ENCODE measurements around the gene CCDC86.

DNA sequence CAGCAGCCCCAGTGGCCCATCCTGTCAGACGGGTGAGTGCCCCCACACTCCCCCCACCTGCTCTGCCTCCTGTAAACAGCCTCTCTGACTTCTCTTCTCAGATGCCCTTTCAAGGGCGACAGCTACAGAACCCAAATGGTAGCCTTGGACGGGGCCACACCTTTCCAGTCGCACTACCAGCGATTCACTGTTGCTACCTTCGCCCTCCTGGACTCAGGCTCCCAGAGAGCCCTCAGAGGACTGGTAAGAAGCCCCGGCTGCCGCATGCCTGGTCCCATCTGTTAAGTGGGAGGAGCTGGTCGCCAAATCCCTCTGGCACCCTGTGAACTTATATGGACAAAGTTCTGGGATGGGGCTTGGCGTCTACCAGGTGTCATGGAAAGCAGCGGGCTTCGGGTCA lies 31.6 kb downstream of the CCDC86 start:
- TF ChIP-seq IRF2 (CRISPR knock-in tag; IDR thresholded peaks at IDR 0.05; ENCODE audit: borderline replicate concordance, low read depth) (no peak), HMGXB4 (CRISPR knock-in tag; IDR thresholded peaks at IDR 0.05) (no peak), CREM (CRISPR knock-in tag; IDR thresholded peaks at IDR 0.05) (no peak), FOXJ3 (CRISPR knock-in tag; IDR thresholded peaks at IDR 0.05; ENCODE audit: borderline replicate concordance) (no peak), CTCF (IDR thresholded peaks at IDR 0.05) (no peak), CREB1 (CRISPR knock-in tag; IDR thresholded peaks at IDR 0.05) (no peak), ZNF423 (CRISPR knock-in tag; IDR thresholded peaks at IDR 0.05) (no peak), ETV6 (CRISPR knock-in tag; IDR thresholded peaks at IDR 0.05) (no peak), ZNF396 (CRISPR knock-in tag; IDR thresholded peaks at IDR 0.05; ENCODE audit: borderline replicate concordance) (no peak)
